ENCODE measurements around the gene CAPN13.

The CAPN13 gene

DNA sequence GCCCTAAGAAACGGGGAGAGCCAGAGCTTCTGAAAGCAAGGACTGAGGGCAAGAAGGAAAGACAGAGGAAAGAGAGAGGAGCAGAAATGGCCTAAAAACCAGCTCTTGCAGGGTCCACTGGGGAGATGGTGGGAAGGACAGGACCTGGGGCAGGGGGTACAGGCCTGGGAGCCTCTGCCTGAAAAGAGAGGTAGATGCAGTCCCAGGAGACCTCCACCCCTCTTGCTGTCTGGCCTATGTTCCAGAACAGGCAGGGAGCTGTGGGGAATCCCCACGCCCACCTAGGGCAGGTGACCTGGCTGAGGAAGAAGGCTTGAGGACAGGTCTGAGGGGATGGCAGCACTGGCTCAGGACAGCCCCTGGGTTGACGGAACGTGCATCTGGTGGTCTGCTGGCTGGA, 4.6 kb downstream of the CAPN13 start:
- TF ChIP-seq POLR2A (IDR thresholded peaks at IDR 0.05; ENCODE audit: low read depth, low read length) (no peak), POLR2AphosphoS5 (IDR thresholded peaks at IDR 0.05; ENCODE audit: low read depth, low read length) (no peak), TAF1 (IDR thresholded peaks at IDR 0.05; ENCODE audit: borderline replicate concordance, low read depth, low read length) (no peak)
- DNase-seq (ENCODE audit: insufficient read length) = no peak
- no peak for FAIRE-seq

DNA sequence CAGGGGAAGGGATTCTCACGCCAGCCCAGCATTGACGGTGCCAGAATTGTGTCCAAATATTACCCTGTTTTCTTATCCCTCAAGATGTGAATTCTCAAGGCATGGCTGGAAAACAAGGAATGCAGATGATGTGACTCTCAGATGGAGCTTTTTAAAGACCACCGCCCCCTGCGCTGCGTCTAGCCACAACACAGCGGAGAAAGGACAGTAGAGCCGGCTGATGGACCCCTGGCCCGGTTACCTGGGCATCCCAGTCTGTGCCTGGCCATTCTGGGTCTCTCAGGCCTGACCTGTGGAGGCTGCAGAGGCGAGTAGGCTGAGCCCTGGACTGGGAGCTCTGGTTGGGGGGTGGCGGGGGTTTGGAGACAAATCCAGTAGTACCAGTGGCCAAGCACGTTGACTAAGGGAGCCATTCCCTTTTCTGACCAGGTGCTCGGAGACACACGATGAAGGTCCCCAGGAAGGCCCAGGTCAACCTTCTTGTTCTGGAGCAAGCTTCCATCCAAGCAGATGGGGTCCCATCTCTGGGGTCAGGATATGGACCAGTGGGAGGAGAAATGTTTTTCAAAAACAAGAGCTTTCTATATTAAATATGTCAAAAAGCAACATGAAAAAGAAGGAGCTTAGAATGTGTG, 5.3 kb downstream of the CAPN13 start:
- FAIRE-seq (no peak), DNase-seq (ENCODE audit: insufficient read length) (no peak)
- TF ChIP-seq POLR2AphosphoS5 (IDR thresholded peaks at IDR 0.05; ENCODE audit: low read depth, low read length) = no peak
- TF ChIP-seq POLR2A (IDR thresholded peaks at IDR 0.05; ENCODE audit: low read depth, low read length) = no peak
- TF ChIP-seq TAF1 (IDR thresholded peaks at IDR 0.05; ENCODE audit: borderline replicate concordance, low read depth, low read length) = no peak

DNA sequence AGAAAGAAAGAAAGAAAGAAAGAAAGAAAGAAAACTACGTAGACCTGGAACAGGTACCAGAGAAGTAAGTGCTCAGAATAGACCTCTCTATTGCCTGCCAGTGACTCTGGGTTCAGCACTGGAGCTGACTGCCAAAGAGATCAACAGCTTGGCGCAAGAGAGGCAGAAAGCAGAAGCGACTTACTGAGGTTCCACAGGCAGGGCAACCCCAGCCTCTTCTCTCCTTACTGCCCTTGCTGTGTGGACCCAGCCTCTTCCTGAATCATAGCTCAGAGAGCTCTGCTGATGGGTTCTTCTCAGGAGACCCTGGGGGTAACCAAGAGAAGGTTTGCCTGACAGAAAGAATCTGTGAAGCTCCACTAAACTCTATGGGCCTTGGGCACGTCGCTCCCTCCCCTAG, 7.1 kb downstream of the CAPN13 start:
- FAIRE-seq (no peak), DNase-seq (ENCODE audit: insufficient read length) (no peak)
- TF ChIP-seq TAF1 (IDR thresholded peaks at IDR 0.05; ENCODE audit: borderline replicate concordance, low read depth, low read length) = no peak
- no peak for TF ChIP-seq POLR2AphosphoS5 (IDR thresholded peaks at IDR 0.05; ENCODE audit: low read depth, low read length)
- no peak for TF ChIP-seq POLR2A (IDR thresholded peaks at IDR 0.05; ENCODE audit: low read depth, low read length)

DNA sequence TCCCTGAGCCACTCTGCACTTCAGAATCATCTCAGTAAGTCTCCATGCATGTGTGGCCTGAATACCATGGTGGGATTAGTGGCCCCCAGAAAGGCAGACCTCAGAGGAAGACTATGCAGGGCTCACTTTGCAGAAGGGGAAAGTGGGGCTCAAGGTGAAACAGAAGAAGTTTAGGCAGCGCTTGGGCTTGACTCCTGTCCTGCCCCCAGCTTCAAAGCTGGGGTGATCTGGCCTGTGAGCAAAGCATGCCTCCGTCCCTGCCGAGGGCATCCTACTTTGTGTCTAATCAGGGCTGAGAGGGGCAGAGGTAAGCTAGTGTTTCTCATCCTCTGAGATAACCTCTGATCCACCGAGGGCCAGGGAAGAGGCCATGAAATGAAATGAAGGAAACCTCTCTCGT, 7.9 kb downstream of the CAPN13 start:
- FAIRE-seq (no peak), DNase-seq (ENCODE audit: insufficient read length) (no peak)
- TF ChIP-seq TAF1 (IDR thresholded peaks at IDR 0.05; ENCODE audit: borderline replicate concordance, low read depth, low read length) (no peak), POLR2A (IDR thresholded peaks at IDR 0.05; ENCODE audit: low read depth, low read length) (no peak), POLR2AphosphoS5 (IDR thresholded peaks at IDR 0.05; ENCODE audit: low read depth, low read length) (no peak)

DNA sequence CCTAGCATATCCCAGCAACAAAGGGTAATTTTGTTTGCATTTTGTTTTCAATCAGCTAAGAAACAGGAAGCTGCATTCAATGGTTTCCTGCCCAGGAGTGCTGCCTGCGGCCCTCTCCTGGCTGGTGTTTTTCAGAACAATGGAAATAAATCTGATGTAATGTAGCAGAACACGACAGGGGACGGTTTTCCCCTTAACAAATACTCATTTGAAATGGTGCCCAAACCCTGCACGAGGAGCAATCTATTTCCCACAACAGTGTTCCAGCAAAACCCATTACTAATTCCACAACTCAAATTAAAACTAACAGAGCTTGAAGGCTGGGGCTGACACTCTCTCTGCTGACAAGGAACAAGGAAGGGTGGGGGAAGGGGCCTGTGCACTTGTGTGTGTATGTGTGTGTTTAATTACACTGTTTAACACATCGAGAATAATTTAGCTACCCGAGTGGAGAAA, 8.7 kb downstream of the CAPN13 start:
- TF ChIP-seq POLR2AphosphoS5 (IDR thresholded peaks at IDR 0.05; ENCODE audit: low read depth, low read length) (no peak), TAF1 (IDR thresholded peaks at IDR 0.05; ENCODE audit: borderline replicate concordance, low read depth, low read length) (no peak)
- FAIRE-seq (no peak), DNase-seq (ENCODE audit: insufficient read length) (no peak)

DNA sequence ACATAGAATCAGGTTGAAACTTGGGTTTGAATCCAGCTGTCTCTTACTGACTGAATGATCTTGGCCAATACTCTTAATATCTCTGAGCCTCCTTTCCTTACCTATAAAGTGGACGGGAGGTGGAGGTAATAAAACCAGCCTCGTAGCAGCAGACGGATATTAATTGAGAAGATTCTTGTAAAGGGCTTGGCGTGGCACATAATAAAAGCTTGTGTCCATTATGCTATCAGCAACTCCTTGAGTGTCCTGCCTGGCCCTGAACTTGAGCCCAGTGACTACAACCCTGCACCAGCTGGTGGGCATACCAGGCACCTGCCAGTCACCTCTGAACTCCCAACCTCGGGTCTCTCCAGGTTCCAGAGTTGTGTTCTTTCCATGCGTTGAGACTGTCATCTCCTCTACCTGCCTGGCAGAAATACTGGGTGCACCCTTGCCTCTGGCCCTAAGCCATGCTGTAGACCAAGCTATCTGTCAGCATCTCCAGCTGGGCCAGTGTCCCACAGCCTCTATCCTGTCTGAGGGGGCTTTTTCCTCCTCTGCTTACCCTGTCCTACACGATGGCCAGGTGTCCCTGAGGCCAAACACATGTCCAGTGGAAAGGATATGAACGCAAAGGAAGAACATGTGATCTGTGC, 9.7 kb downstream of the CAPN13 start:
- no peak for TF ChIP-seq POLR2A (IDR thresholded peaks at IDR 0.05; ENCODE audit: low read depth, low read length)
- TF ChIP-seq TAF1 (IDR thresholded peaks at IDR 0.05; ENCODE audit: borderline replicate concordance, low read depth, low read length) = no peak
- TF ChIP-seq POLR2AphosphoS5 (IDR thresholded peaks at IDR 0.05; ENCODE audit: low read depth, low read length) = no peak
- no peak for FAIRE-seq
- DNase-seq (ENCODE audit: insufficient read length) = no peak

DNA sequence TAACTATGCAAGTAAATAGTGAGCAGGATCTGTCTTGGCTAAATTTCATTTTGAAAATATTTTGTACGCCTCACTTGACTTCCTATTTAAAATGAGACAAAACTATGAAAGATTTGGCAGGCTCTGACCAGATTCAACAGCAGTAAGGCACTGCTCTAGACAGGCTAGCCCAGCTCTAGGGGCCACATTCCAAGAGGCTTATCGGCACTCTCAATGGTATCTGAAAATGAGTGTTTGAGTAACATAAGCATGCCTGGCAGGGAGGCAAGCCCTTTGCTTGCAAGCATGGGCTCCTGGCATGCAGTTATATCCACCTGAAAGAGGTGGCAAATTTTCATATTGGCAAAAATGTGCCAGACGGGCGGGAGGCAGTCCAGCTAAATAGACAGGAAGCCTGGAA, 10.5 kb downstream of the CAPN13 start:
- TF ChIP-seq TAF1 (IDR thresholded peaks at IDR 0.05; ENCODE audit: borderline replicate concordance, low read depth, low read length) (no peak), POLR2AphosphoS5 (IDR thresholded peaks at IDR 0.05; ENCODE audit: low read depth, low read length) (no peak), POLR2A (IDR thresholded peaks at IDR 0.05; ENCODE audit: low read depth, low read length) (no peak)
- DNase-seq (ENCODE audit: insufficient read length) = no peak
- FAIRE-seq = no peak

DNA sequence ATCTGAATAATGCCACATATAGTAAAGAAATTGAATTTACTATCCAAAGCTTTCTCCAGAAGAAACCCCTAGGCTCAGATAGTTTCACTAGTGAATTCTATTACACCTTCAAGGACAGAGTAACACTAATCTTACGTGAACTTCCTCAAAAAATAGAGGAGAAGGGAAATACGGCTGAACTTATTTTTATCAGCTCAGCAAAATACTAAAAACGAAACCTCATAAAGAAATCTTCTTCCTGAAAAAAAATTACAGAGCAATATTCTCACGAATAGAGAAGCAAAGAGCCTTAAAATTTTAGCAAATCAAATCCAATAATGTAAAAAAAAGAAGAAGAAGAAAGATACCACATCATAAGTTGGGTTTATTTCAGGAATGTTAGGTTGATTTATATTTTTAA, 14.7 kb downstream of the CAPN13 start:
- FAIRE-seq (no peak), DNase-seq (ENCODE audit: insufficient read length) (no peak)
- TF ChIP-seq POLR2A (IDR thresholded peaks at IDR 0.05; ENCODE audit: low read depth, low read length) (no peak), POLR2AphosphoS5 (IDR thresholded peaks at IDR 0.05; ENCODE audit: low read depth, low read length) (no peak)

DNA sequence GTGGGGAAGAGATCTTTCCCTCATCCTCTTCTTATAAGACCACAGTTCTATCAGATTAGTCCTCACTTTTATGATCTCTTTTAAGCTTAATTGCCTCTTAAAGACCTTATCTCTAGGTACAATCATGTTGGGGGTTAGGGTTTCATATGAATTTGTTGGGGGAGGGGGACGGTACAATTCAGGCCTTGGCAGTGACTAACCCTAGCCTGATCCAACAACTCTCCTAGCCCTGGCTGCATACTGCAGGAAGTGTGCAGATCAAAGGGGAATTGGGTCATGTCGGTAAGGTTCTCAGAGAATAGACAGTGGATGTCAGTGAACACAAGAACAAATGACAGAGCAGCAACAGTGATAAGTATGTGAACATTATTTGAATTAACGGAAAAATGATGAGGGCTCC, 16.4 kb downstream of the CAPN13 start:
- no peak for DNase-seq (ENCODE audit: insufficient read length)
- FAIRE-seq = no peak
- no peak for TF ChIP-seq POLR2A (IDR thresholded peaks at IDR 0.05; ENCODE audit: low read depth, low read length)
- TF ChIP-seq TAF1 (IDR thresholded peaks at IDR 0.05; ENCODE audit: borderline replicate concordance, low read depth, low read length) = no peak
- TF ChIP-seq POLR2AphosphoS5 (IDR thresholded peaks at IDR 0.05; ENCODE audit: low read depth, low read length) = no peak

DNA sequence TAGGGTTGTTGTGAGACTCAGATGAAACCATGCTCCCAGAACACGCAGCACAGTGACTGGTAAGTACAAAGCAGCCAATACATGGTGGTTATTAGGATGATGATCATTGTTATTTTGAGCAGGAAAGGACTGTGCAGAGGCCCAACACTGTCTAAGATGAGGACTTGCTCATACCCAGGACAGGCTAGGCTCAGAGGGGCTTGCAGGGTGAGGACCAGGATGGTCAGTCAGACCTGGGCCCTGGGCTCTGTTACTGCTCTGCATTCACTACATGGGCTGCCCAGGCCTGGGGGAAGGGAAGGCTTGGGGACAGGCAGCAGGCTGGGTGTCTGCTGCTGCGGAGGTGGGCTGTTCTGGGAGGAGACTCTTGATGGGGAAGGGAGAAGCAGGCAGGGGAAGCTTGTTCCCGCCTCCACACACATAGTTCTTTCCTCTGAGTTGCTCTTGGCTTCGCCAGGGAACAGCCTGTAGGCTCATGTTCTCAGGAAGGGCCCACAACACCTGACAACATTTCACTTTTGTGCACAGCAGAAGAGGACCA, 17.5 kb downstream of the CAPN13 start:
- DNase-seq (ENCODE audit: insufficient read length) = no peak
- TF ChIP-seq TAF1 (IDR thresholded peaks at IDR 0.05; ENCODE audit: borderline replicate concordance, low read depth, low read length) = no peak
- no peak for TF ChIP-seq POLR2AphosphoS5 (IDR thresholded peaks at IDR 0.05; ENCODE audit: low read depth, low read length)
- TF ChIP-seq POLR2A (IDR thresholded peaks at IDR 0.05; ENCODE audit: low read depth, low read length) = no peak
- FAIRE-seq = no peak

DNA sequence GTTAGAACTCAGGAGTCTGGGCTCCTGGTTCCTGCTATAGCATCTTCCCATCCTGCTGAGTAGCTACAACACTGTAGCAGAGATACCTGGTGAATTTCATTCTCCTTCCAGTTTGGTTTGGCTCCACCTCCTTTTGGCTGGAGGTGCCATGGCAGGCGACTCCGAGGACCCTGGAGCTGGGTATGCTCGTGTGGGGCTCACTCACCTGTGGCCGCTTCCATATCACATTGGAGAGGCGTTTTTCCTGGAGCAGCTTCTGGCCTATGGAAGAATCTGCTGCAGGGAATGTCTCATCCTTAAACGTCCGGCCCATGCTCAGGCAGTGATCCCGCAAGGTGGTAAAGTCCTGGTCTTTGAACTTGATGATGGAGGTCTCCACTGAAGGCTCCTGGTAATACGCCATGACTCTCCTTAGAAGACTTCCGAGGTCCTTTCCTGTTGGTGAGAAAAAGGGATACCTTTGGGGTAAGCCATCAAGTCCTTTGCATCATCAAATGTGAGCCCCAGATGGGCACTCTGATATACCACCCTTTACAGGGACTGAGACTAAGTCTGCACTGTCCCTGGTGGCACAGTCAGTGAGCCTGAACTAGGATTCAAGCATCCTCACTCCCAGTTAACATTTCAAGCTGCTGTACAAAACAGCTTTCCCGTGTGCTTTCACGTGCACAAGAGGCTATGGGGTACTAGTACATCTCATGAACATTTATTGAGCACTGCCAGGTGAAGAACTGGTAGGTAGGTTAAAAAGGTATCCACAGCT, 20.1 kb downstream of the CAPN13 start:
- no peak for DNase-seq (ENCODE audit: insufficient read length)
- no peak for FAIRE-seq
- no peak for TF ChIP-seq POLR2AphosphoS5 (IDR thresholded peaks at IDR 0.05; ENCODE audit: low read depth, low read length)
- no peak for TF ChIP-seq TAF1 (IDR thresholded peaks at IDR 0.05; ENCODE audit: borderline replicate concordance, low read depth, low read length)
- no peak for TF ChIP-seq POLR2A (IDR thresholded peaks at IDR 0.05; ENCODE audit: low read depth, low read length)
